DMS153 treated with DMSO at 0.1 percent for 48 hours (cell line): Measurements from ENCODE around the gene TBC1D5.
"Not testable (repeated sequence)": the region's sequence is repeated elsewhere in the genome, so short reads cannot be mapped to it uniquely, and the experiment has no call there.

Source experiments
- DNase-seq: peaks from one replicate; lab custom pipeline; 2025; ENCODE audit not compliant: unreplicated experiment; lab: John Stamatoyannopoulos, UW

The TBC1D5 gene

GRCh38 chr3:17552351-17552750, 190.1 kb downstream of the TBC1D5 start:
- DNase-seq = no peak

- no peak for DNase-seq
These were observed 190.5 kb downstream of the TBC1D5 start for GRCh38 chr3:17551895-17552294.

DNA sequence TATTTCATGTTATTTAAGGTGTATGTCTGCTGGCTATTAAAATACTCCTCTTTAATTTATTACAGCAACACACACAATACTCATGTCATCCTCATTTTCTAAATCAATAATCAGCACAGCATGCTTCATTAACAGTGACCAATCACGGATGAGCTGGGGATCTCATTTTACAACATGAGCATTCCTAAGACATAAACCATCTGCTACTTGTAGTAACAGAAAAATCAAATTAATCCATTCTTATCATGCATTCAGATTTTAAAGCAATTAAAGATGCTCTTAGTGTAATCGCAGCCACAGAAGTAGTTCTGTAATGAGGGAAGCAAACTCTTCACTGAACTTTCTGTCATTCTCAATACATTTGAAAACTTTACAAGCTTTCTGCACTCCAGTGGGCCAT, 191.1 kb downstream of the TBC1D5 start:
- no peak for DNase-seq

DNA sequence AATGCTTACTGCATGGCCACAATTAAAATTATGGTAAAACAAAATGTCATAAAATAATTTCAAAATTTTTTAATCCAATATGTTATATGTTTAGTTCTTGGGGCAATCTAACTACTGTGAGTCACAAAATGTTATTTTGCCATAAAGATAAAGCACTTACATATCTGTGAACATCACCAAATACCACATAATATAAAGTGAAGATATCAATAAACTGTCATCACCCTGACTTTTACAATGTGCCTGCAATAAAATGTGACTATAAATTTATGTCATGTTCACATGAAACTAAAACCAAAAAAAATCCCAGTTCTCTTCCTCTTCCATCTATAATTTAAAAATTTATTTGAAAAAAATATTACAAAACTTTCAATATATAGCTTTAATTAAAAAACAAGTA, 191.8 kb downstream of the TBC1D5 start:
- no peak for DNase-seq

DNA sequence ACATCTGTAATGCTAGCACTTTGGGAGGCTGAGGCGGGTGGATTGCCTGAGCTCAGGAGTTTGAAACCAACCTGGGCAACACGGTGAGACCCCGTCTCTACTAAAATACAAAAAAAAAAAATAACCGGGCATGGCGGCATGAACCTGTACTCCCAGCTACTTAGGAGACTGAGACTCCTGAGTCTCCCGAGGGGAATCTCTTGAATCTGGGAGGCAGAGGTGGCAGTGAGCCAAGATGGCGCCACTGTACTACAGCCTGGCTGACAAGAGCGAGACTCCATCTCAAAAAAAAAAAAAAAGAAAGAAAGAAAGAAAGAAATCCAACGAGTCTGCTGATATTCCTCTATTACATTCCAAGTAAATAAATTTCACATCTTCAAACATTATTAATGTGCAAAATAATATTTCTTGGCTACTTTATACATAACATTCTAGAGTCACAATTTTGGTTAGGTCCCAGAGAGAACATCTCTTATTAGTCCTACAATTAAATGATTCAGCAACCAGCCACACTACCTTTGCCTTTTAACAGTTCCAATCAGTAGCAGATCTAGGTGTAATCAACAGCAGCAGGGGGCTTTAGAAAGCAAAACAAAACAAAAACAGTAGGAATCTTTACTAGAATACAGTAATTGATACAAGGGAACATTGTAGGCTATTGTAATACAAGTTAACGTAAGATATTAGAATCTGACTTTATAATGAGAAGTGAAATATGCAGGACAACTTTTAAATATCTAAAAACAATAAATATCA, 195.8 kb downstream of the TBC1D5 start:
- no peak for DNase-seq

DNA sequence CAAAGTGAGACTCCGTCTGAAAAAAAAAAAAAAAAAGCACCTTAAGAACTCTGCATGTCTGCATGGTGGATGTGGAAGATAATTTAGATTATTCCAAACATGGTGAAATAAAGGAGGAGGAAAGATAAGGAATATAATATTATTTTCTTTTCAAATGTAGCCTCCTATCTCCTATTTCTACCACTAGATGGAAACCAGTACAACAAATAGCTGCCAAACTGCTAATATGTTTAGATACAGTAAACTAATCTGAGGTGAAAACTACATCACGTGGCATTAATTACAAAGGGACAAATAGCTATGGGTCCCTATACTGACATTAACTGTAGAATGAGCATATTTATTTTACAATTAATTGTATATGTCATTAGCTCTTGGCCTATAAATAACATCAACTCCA, 197.8 kb downstream of the TBC1D5 start:
- no peak for DNase-seq

- DNase-seq = no peak
These were observed 199.8 kb downstream of the TBC1D5 start for GRCh38 chr3:17542591-17542990.

GRCh38 chr3:17539436-17539835, 203.0 kb downstream of the TBC1D5 start:
- no peak for DNase-seq

DNA sequence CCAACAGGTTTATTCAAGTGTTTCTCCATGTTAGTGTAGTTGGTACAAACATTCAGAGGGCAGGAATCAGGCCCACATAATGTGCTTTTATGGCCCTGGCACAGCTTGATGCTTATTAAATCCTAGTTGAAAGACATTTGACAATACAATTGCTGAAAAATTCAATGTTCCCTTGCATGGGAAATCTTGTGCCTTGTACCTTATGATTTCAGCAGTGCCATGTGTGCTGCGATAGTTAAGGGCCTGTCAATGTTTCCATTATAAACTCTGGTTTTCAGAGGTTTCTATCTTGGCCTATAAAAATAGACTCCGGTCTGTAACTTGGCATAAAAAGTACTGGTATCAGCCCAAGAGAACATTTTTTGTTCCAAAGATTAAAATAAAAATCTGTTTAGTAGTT, 207.2 kb downstream of the TBC1D5 start:
- no peak for DNase-seq

DNA sequence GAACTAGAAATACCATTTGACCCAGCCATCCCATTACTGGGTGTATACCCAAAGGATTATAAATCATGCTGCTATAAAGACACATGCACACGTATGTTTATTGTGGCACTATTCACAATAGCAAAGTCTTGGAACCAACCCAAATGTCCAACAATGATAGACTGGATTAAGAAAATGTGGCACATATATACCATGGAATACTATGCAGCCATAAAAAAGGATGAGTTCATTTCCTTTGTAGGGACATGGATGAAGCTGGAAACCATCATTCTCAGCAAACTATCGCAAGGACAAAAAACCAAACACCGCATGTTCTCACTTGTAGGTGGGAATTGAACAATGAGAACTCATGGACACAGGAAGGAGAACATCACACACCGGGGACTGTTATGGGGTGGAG, 210.0 kb downstream of the TBC1D5 start:
- DNase-seq = not testable (repeated sequence)

- no peak for DNase-seq
These were observed 212.8 kb downstream of the TBC1D5 start for GRCh38 chr3:17529677-17530076.

DNA sequence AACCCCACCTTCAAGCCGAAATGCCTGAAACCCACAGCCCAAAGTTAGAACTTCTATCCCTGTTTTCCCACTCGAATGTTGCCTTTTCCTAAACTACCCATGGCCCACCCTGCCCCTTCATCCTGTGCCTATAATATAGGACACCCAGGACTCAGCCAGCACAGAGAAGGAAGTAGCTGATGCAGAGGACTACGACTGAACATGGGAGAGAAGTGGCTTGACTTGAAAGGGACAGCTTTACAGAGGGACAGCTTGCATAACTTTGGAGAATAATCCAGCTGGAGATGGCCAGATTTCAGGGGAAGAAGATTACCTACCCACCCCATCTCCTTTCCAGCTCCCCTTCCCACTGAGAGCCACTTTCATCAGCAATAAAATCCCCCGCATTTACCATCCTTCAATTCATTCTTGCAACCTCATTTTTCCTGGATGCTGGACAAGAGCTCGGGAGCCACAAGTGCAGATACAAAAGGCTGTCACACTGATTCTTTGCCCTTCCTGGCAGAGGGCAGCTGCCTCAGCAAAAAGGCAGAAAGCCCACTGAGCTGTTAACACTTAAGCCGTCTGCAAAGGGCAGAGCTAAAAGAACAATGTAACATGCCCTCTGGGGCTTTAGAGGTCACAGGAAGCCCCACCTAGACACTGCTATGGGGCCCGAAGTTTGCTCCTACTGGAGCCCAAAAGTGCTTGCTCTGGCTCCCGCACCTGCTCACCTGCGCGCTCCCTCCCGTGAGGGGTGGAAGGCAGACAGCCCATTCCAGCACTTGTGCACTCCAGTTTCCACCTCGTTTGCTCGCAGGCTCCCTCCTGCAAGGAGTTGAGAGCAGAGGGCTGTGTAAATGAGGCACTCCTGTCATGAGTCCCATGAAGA, 224.0 kb downstream of the TBC1D5 start:
- no peak for DNase-seq

DNA sequence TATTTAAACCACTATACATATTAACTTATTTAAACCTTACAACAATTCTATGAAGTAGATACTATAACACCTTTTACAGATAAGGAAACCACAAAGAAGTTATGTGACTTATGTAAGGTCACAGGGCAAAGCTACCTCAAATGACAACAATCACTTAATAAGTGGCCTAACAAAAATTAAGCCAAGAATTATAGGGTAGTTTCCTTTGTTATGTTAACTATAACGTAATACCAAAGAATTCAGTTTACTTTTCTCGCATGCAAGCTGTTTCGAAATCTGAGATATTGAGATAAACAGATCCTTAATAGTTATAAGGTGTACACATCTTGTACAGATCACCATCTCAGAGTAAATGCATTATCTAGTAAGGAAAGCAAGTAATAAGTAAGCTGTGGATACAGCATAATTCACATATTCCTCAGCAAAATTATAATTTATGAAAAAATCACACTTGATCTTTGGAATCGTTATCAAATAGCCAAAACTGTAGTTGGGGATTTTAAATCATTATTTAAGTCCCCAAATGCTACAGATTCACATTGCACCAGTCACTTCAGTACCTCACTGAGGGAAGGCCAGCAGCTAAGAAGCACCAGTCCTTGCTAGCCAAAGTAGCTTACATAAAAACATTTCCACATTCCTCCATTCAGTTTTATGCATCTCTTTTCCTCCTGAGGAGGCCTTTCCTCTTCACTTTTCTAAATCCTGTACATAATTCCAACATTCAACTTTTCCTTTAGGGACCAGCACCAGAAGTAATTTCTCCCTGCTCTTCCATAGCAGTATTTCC, 226.8 kb downstream of the TBC1D5 start:
- DNase-seq = no peak

DNA sequence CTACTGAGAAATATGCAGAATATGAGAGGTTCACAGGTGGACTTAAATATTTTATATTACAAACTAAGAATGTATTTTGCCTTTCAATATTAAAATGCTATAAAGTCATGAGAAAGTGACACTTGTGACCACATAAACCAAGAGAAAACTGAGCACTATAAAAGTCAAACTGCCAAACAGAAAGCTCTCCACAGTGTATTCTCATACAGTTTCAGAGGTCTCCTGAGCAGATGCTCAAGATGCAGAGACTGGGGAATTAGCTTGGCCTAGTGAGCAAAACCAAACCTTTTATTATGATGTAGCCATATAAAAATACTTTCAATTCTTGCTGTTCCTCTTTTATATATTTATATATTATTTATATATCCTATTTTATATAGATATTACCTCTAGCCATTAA, 227.8 kb downstream of the TBC1D5 start:
- no peak for DNase-seq

DNA sequence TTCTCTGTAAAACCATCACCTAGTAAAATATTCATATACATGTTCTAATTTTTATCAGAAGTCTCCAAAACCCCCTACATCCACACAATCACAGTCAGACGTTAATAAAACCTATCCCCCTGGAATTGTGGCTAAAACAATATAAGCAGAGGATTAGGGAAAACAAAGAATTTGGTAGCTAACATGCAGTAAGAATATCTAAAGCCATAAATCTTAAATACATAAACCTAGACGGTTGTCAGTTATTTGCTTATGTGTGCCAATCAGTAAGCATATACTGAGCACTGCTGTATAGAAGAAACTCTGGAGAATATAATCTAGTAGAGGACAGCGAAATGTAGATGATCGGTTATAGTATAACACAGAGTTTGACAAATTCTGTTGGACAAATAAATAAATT, 232.2 kb downstream of the TBC1D5 start:
- DNase-seq = no peak

- no peak for DNase-seq
These were observed 234.2 kb downstream of the TBC1D5 start for GRCh38 chr3:17508180-17508752.

GRCh38 chr3:17507480-17507879, 235.0 kb downstream of the TBC1D5 start:
- DNase-seq = no peak

DNA sequence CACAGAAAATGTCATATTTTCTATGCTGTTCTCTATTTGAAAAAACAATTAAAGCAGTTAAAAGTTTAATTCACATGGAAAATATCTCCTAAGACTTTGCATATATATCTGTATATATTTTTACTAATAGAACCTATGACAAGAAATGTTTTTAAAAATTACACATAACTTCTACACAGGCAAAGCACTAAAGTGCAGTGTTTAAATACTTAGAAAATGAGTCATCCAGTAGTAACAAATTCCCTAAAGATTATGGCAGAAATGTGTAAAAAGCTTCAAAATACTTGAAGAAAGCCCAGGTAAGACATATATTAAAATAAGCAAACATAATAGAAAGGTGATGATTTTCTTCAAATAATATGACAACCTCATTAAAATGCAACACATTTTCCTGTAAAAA, 236.6 kb downstream of the TBC1D5 start:
- DNase-seq = no peak

DNA sequence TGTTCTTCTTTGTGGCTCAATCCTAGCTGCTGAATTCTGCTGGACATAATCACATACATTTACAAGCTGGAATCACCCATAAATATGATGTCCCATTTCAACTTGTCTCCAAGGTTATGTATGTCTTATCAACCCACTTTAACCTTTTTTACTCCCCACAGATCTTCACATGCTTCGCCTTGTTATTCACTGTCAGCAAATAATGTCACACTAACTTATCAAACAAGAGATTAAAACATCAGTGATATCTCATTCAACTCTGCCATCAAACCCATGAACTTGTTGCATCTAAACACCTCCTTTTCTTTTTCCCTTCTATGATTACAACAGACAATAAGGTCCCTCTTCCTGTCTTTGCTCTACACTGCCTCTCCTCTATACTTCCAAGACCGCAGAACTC, 240.7 kb downstream of the TBC1D5 start:
- no peak for DNase-seq

DNA sequence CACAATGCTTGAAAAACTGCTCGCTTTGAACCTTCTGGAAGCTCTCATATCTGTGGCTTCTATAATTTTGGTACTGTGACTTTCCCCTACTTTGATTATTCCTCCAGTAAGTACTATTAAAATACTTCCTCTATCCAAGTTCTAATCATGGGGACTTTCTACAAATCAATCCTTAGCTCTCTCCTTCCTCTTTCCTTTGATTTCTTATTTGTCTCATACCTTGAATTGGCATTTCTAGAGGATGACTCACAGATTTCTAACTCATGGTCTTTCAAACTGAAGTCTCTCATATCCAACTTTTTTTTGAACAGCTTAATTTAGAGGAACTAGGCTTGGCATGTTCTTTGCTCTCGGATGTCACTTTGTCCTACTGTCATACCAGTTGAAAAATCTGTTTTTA, 241.8 kb downstream of the TBC1D5 start:
- no peak for DNase-seq

DNA sequence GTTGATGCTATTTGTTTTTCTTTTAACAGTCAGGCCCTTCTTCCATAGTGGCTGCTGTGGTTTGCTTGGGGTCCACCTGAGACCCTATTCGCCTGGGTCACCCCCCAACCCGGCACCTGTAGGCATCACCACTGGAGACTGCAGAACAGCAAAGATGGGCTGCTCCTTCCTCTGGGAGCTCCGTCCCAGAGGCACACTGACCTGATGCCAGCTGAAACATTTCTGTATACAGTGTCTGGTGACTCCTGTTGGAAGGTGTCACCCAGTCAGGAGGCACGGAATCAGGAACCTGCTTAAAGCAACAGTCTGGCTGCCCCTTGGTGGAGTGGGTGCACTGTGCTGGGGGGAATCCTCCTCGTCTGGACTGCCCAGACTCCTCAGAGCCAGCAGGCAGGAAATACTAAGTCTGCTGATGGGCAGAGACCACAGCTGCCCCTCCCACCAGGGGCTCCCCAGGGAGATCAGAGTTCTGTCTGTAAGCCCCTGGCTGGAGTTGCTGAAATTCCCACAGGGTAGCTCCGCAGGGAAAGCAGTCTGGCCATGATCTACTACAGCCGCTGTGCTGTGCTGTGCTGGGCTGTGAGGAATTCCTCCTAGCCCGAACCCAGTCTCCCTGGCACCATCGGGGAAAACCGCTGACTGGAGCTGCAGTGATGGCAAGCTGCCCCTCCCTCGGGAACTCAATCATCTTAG, 248.2 kb downstream of the TBC1D5 start:
- no peak for DNase-seq
